HEK293 (cell line): ENCODE data around the gene TIGAR.

ENCODE experiments used
- CTCF ChIA-PET: fragments of 350-600 bp; formaldehyde crosslinking; extraction: SDS; loops from one replicate; lab custom pipeline; 2021; ENCODE audit warnings: antibody characterized with exemption; lab: Yijun Ruan, JAX
- POLR2A ChIA-PET: fragments of 300-600 bp; formaldehyde crosslinking; extraction: SDS; loops from one replicate; lab custom pipeline; 2020; ENCODE audit warnings: antibody characterized with exemption, inconsistent platforms; lab: Yijun Ruan, JAX
- H3K27ac ChIP-seq: fragments of 200-500 bp; sonication (Bioruptor generic); 2 replicates; pipeline ENCODE4 v1.5.1; 2014; ENCODE audit warnings: low read depth, low read length, control low read depth, inconsistent platforms; ENCODE audit errors: extremely low read depth
- H3K36me3 ChIP-seq, 2 experiments: fragments of 200-500 bp in 1 of 2; sonication (Bioruptor generic) in 1 of 2; 1 replicate in 1 of 2; 2 replicates in 1 of 2; pipeline ENCODE4 v1.5.1; 2014 to 2017; ENCODE audit warnings: inconsistent platforms in 2 of 2, low read length in 2 of 2; ENCODE audit not compliant: control insufficient read depth in 2 of 2, insufficient read depth in 1 of 2
- H3K4me1 ChIP-seq: fragments of 200-500 bp; sonication (Bioruptor generic); 2 replicates; pipeline ENCODE4 v1.5.1; 2014; ENCODE audit warnings: mild to moderate bottlenecking, low read length, inconsistent platforms; ENCODE audit not compliant: control insufficient read depth, insufficient read depth
- H3K4me3 ChIP-seq: 2 replicates; pipeline ENCODE4 v1.5.1; 2011; ENCODE audit warnings: low read depth, mild to moderate bottlenecking, control low read depth, low read length, moderate library complexity
- H3K9me3 ChIP-seq: fragments of 200-500 bp; sonication (Bioruptor generic); 2 replicates; pipeline ENCODE4 v1.5.1; 2014; ENCODE audit warnings: low read depth, low read length, inconsistent platforms; ENCODE audit not compliant: control insufficient read depth, insufficient read depth
- GLI2 ChIP-seq: fragments of 450-650 bp; formaldehyde crosslinking; IDR thresholded peaks from 2 replicates; pipeline ENCODE4; 2017; ENCODE audit warnings: missing biosample characterization, missing genetic modification characterization, low read depth, borderline replicate concordance
- MEIS1 ChIP-seq: sonication (generic); formaldehyde crosslinking; IDR thresholded peaks from 2 replicates; pipeline ENCODE4 v1.8.1; 2022; ENCODE audit warnings: missing genetic modification reagents, mild to moderate bottlenecking, borderline replicate concordance
- ZBTB17 ChIP-seq: fragments of 450-650 bp; formaldehyde crosslinking; IDR thresholded peaks from 2 replicates; pipeline ENCODE4 v1.5.1; 2016; ENCODE audit warnings: missing biosample characterization, missing genetic modification characterization
- ZFP37 ChIP-seq: fragments of 450-650 bp; formaldehyde crosslinking; IDR thresholded peaks from 2 replicates; pipeline ENCODE4 v1.5.1; 2016; ENCODE audit warnings: missing biosample characterization, missing genetic modification characterization
- ZFP69B ChIP-seq: fragments of 450-650 bp; formaldehyde crosslinking; IDR thresholded peaks from 2 replicates; pipeline ENCODE4 v1.5.1; 2016; ENCODE audit warnings: missing biosample characterization, missing genetic modification characterization
- ZIC2 ChIP-seq: fragments of 450-650 bp; formaldehyde crosslinking; IDR thresholded peaks from 2 replicates; pipeline ENCODE4 v1.5.1; 2016; ENCODE audit warnings: missing biosample characterization, missing genetic modification characterization
- ZNF121 ChIP-seq: fragments of 450-650 bp; formaldehyde crosslinking; IDR thresholded peaks from 2 replicates; pipeline ENCODE4 v1.5.1; 2016; ENCODE audit warnings: missing biosample characterization, missing genetic modification characterization
- ZNF155 ChIP-seq: fragments of 450-650 bp; formaldehyde crosslinking; IDR thresholded peaks from 2 replicates; pipeline ENCODE4 v1.5.1; 2016; ENCODE audit warnings: missing biosample characterization, missing genetic modification characterization
- ZNF175 ChIP-seq: fragments of 450-650 bp; formaldehyde crosslinking; IDR thresholded peaks from 2 replicates; pipeline ENCODE4 v1.5.1; 2016; ENCODE audit warnings: missing biosample characterization, missing genetic modification characterization
- ZNF221 ChIP-seq: fragments of 450-650 bp; formaldehyde crosslinking; IDR thresholded peaks from 2 replicates; pipeline ENCODE4 v1.5.1; 2017; ENCODE audit warnings: missing biosample characterization, missing genetic modification characterization, borderline replicate concordance
- ZNF280D ChIP-seq: fragments of 450-650 bp; formaldehyde crosslinking; IDR thresholded peaks from 2 replicates; pipeline ENCODE4 v1.5.1; 2016; ENCODE audit warnings: missing biosample characterization, missing genetic modification characterization
- ZNF302 ChIP-seq: fragments of 450-650 bp; formaldehyde crosslinking; IDR thresholded peaks from 2 replicates; pipeline ENCODE4 v1.5.1; 2016; ENCODE audit warnings: missing biosample characterization, missing genetic modification characterization, low read depth
- ZNF37A ChIP-seq: fragments of 450-650 bp; IDR thresholded peaks from 2 replicates; pipeline ENCODE4 v1.5.1; 2018; ENCODE audit warnings: missing biosample characterization, missing genetic modification characterization
- ZNF416 ChIP-seq: fragments of 450-650 bp; formaldehyde crosslinking; IDR thresholded peaks from 2 replicates; pipeline ENCODE4 v1.5.1; 2016; ENCODE audit warnings: missing biosample characterization, missing genetic modification characterization
- ZNF473 ChIP-seq: fragments of 450-650 bp; formaldehyde crosslinking; IDR thresholded peaks from 2 replicates; pipeline ENCODE4 v1.5.1; 2017; ENCODE audit warnings: missing biosample characterization, missing genetic modification characterization
- ZNF518A ChIP-seq: fragments of 450-650 bp; formaldehyde crosslinking; conservative IDR thresholded peaks from 2 replicates; pipeline ENCODE4 v1.5.1; 2016; ENCODE audit warnings: low read depth, missing biosample characterization, missing genetic modification characterization
- ZNF701 ChIP-seq: fragments of 450-650 bp; formaldehyde crosslinking; IDR thresholded peaks from 2 replicates; pipeline ENCODE4 v1.5.1; 2016; ENCODE audit warnings: missing biosample characterization, missing genetic modification characterization
- TF ChIP-seq, protein P1 (sequence below): fragments of 450-650 bp; formaldehyde crosslinking; IDR thresholded peaks from 2 replicates; pipeline ENCODE4 v1.5.1; 2017; ENCODE audit warnings: missing biosample characterization, missing genetic modification characterization
- TF ChIP-seq, protein P2 (sequence below): fragments of 450-650 bp; formaldehyde crosslinking; IDR thresholded peaks from 2 replicates; pipeline ENCODE4 v1.5.1; 2016; ENCODE audit warnings: missing biosample characterization, missing genetic modification characterization, borderline replicate concordance

Gene TIGAR

DNA sequence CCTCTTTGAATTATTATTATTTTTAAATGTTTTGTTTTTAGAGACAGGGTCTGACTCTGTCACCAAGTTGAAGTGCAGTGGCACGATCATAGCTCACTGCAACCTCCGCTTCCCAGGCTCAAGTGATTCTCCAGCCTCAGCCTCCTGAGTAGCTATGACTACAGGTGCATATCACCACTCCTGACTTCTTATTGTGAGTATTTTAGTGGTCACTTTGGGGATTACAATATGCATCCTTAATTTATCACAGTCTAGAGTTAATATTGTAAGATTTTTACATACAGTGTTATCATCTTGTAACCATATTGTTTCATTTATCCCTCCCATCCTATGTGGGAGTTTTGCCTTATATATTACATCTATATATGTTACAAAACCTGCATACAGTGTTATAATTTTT is 45.1 kb downstream of the TIGAR start:
- POLR2A ChIA-PET, result no interaction called here
- Histone ChIP-seq H3K4me1 (no peaks in the 10 kb centered on the region), H3K36me3 (no peaks in the 10 kb centered on the region), H3K4me3 (no peak overlapping the region), H3K27ac (no peak overlapping the region), H3K9me3 (no peaks in the 10 kb centered on the region)
- CTCF ChIA-PET, result interaction anchor here (0.9 kb wide), 1 partner anchor 54 kb away, joined by 5 read pairs; no protein-coding TSS in a partner anchor
- TF ChIP-seq ZNF221 (tag by site-specific recombination) (no peak), ZNF155 (tag by site-specific recombination) (no peak), ZNF518A (tag by site-specific recombination) (no peak)

DNA sequence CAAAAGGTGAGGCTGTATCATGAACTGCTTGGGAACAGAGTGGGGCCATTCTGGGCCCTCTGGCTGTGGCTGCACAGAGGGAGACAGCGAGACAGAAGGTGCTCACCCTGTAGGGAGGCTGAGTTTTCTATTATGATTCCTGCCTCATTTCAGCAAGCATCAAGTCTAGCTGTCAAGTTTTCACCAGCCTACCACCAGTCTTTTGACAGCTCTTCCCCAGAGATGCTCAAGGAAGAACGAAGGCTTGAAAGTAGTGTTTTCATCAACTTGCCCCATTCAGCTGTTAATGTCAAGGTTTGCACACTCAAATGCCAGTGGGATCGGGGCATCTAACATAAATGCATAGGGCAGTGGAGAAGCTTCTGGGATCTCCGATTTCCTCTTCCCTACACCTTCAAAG is 48.5 kb downstream of the TIGAR start:
- ChIA-PET CTCF (interaction anchor here (1.1 kb wide), 1 partner anchor 14 kb away, joined by 3 read pairs; no protein-coding TSS in a partner anchor), POLR2A (no interaction called here)
- Histone ChIP-seq H3K4me1 (no peaks in the 10 kb centered on the region), H3K9me3 (no peaks in the 10 kb centered on the region), H3K4me3 (no peak overlapping the region), H3K36me3 (no peaks in the 10 kb centered on the region), H3K27ac (no peak overlapping the region)
- TF ChIP-seq ZNF175, result no peak
- no peak for TF ChIP-seq MEIS1 (CRISPR knock-in tag)
- no peak for TF ChIP-seq ZNF302 (tag by site-specific recombination)
- TF ChIP-seq GLI2 (tag by site-specific recombination), result no peak
- TF ChIP-seq ZNF701 (tag by site-specific recombination), result no peak
- TF ChIP-seq ZNF280D (tag by site-specific recombination), result no peak
- TF ChIP-seq ZNF416 (tag by site-specific recombination), result no peak
- TF ChIP-seq ZFP37 (tag by site-specific recombination), result no peak
- TF ChIP-seq, protein P1, sequence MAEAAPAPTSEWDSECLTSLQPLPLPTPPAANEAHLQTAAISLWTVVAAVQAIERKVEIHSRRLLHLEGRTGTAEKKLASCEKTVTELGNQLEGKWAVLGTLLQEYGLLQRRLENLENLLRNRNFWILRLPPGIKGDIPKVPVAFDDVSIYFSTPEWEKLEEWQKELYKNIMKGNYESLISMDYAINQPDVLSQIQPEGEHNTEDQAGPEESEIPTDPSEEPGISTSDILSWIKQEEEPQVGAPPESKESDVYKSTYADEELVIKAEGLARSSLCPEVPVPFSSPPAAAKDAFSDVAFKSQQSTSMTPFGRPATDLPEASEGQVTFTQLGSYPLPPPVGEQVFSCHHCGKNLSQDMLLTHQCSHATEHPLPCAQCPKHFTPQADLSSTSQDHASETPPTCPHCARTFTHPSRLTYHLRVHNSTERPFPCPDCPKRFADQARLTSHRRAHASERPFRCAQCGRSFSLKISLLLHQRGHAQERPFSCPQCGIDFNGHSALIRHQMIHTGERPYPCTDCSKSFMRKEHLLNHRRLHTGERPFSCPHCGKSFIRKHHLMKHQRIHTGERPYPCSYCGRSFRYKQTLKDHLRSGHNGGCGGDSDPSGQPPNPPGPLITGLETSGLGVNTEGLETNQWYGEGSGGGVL (tag by site-specific recombination), result no peak
- no peak for TF ChIP-seq ZNF121
- TF ChIP-seq ZIC2, result no peak
- TF ChIP-seq ZFP69B (tag by site-specific recombination), result no peak
- TF ChIP-seq, protein P2, sequence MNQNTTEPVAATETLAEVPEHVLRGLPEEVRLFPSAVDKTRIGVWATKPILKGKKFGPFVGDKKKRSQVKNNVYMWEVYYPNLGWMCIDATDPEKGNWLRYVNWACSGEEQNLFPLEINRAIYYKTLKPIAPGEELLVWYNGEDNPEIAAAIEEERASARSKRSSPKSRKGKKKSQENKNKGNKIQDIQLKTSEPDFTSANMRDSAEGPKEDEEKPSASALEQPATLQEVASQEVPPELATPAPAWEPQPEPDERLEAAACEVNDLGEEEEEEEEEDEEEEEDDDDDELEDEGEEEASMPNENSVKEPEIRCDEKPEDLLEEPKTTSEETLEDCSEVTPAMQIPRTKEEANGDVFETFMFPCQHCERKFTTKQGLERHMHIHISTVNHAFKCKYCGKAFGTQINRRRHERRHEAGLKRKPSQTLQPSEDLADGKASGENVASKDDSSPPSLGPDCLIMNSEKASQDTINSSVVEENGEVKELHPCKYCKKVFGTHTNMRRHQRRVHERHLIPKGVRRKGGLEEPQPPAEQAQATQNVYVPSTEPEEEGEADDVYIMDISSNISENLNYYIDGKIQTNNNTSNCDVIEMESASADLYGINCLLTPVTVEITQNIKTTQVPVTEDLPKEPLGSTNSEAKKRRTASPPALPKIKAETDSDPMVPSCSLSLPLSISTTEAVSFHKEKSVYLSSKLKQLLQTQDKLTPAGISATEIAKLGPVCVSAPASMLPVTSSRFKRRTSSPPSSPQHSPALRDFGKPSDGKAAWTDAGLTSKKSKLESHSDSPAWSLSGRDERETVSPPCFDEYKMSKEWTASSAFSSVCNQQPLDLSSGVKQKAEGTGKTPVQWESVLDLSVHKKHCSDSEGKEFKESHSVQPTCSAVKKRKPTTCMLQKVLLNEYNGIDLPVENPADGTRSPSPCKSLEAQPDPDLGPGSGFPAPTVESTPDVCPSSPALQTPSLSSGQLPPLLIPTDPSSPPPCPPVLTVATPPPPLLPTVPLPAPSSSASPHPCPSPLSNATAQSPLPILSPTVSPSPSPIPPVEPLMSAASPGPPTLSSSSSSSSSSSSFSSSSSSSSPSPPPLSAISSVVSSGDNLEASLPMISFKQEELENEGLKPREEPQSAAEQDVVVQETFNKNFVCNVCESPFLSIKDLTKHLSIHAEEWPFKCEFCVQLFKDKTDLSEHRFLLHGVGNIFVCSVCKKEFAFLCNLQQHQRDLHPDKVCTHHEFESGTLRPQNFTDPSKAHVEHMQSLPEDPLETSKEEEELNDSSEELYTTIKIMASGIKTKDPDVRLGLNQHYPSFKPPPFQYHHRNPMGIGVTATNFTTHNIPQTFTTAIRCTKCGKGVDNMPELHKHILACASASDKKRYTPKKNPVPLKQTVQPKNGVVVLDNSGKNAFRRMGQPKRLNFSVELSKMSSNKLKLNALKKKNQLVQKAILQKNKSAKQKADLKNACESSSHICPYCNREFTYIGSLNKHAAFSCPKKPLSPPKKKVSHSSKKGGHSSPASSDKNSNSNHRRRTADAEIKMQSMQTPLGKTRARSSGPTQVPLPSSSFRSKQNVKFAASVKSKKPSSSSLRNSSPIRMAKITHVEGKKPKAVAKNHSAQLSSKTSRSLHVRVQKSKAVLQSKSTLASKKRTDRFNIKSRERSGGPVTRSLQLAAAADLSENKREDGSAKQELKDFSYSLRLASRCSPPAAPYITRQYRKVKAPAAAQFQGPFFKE (tag by site-specific recombination), result no peak
- no peak for TF ChIP-seq ZNF37A
- no peak for TF ChIP-seq ZNF473 (tag by site-specific recombination)
- no peak for TF ChIP-seq ZBTB17 (tag by site-specific recombination)
